Forelimb muscle (tissue), 1 donor: ENCODE results near the gene RNF180. TPM values are rescaled to one million over a fixed set of nuclear protein-coding genes. Genes with fewer than 3 reads are reported as not detected.
A peak's percentile ranks its signal among the peaks of the same experiment; 100 is the strongest.
"Not testable (repeated sequence)": the region's sequence is repeated elsewhere in the genome, so short reads cannot be mapped to it uniquely, and the experiment has no call there.

Source experiments
- DNase-seq: peaks from one replicate; pipeline ENCODE4 v3.0.0-alpha.2; 2013; ENCODE audit warnings: low read depth
- polyA plus RNA-seq: library from polyadenylated mRNA; unstranded; fragments of 120-200 nt; gene quantifications from one replicate; pipeline ENCODE4 v1.2.1, GENCODE V29; 2013; ENCODE audit not compliant: insufficient read length

Gene RNF180
- polyA plus RNA-seq, 1 donor = 1.6 TPM

DNA sequence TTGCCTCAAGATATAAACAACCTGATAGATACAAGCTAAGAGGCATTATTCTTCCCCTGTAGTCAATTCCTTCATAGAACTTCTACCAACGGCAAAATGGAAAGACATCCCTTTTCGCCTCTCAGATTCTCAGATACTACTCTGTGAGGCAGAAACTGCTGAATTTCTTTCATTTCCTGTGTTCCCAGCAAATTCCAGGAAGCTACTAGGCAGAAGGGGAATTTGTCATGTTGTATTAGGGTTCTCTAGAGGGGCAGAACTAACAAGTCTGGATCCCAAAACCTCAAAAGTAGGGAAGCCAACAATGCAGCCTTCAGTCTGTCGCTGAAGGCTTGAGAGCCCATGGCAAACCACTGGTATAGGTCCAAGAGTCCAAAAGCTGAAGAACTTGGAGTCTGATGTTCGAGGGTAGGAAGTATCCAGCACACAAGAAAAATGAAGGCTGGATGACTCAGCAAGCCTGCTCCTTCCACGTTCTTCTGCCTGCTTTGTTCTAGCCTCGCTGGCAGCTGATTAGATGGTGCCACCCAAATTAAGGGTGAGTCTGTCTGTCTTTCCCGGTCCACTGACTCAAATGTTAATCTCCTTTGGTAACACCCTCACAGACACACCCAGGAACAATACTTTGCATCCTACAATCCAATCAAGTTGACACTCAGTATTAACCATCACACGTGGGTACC, 15.2 kb downstream of the RNF180 start:
- DNase-seq = no peak

- DNase-seq = no peak
Measured at GRCh38 chr5:64181440-64181839, 15.8 kb downstream of the RNF180 start.

- no peak for DNase-seq
Measured at GRCh38 chr5:64183956-64184355, 18.3 kb downstream of the RNF180 start.

- no peak for DNase-seq
Measured at GRCh38 chr5:64184832-64185231, 19.2 kb downstream of the RNF180 start.

- no peak for DNase-seq
Measured at GRCh38 chr5:64188776-64189175, 23.1 kb downstream of the RNF180 start.

DNA sequence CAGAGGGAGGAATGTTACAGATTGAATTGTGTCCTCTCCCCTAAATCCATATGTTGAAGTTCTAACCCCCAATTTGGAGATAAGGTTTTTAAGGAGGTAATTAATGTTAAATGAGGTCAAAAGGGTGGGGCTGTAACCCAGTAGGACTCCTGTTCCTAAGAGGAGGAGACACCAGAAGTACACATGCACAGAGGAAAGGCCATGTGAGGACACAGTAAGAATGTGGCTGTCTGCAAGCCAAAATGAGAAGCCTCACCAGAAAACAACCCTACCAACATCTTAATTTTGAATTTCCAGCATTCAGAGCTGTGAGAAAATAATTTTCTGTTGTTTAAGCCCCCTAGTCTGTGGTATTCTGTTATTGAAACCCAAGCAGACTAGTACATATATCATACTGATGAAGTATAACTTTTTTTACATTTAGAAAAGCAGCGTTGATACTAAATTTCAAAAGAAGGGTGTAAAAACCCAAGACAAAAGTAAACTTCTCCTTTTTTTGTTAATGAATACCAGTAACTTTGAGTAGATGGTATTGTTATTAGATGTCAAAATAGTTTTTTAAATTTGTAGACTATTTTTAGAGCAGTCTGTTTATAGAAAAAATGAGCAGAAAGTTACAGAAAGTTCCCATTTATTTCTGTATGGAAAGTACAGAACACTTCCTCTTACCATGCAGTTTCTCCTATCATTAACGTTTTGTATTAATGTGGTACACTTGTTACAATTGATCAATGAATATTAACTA, 25.1 kb downstream of the RNF180 start:
- no peak for DNase-seq

DNA sequence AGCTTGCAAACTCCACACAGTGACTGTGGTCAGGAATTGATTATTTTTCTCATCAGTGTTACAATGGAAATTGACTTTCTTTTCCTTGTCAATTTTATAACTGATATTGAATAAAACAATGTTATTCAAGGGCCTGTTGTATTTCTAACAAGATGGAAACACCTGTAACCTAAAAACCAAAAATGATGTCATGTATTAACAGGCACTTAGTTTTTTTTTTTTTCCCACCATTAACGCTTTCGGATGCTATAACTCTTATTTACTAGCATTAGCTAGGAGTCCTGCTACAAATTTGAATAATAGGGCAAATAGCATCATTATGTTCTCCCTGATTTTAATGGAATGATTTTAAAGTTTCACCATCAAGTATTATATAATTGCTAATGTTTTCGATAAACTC, 30.3 kb downstream of the RNF180 start:
- no peak for DNase-seq

DNA sequence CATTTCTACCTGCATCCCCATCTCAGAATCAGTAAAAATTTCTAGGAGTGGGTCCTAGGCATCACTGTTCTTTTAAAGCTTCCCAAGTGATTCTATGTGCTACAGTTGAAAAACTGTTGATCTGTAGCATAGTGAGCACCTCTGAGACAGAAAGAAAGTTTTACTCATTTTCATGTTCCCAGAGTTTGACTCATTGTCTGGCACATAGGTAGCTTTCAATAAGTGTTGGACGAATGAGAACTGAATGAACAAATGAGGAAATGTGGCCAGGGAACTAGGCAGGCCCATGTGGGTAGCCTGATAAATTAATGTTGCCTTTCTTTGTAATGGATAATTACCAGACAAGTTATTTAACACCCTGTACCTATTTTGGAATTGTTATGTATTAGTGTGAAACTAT, 33.8 kb downstream of the RNF180 start:
- no peak for DNase-seq

GRCh38 chr5:64201996-64202395, 36.4 kb downstream of the RNF180 start:
- DNase-seq = no peak

- no peak for DNase-seq
Measured at GRCh38 chr5:64206653-64207052, 41.0 kb downstream of the RNF180 start.

DNA sequence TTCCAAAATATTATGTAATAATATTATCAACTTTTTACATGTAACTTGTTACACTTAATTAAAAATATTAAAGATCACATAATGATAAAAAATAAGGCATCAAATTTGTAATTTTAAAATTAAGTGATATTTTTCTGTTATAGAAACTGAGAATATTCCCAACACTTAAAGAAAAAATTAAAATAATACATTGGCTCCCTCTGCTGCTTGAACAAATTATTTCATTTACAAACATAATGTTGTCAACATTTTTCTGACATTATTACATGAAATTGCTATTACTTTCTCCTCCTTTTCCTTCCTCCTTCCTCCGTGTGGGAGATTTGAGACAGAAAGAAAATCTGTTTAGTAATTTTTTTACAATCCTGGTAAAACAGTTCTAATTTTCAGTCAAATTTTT, 42.3 kb downstream of the RNF180 start:
- no peak for DNase-seq

DNA sequence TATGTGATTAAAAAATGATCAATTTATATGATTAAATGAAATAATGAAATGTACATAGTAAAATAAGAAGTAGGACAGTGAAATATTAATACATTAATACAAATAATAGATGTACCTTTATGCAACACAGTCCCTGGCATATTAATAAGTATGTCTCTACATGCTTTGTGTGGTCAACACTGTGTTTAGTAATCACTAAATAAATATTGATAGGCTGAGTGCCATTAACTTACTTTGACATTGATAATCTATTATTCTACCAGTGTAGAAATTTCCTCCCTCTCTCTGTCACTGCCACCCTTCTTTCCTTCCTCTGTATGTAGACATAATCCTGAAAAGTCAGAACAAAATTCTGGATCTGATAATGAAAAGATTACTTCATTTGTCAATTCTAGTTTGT, 43.7 kb downstream of the RNF180 start:
- DNase-seq = no peak

- no peak for DNase-seq
Measured at GRCh38 chr5:64210866-64211265, 45.2 kb downstream of the RNF180 start.

GRCh38 chr5:64213011-64213410, 47.4 kb downstream of the RNF180 start:
- no peak for DNase-seq

DNA sequence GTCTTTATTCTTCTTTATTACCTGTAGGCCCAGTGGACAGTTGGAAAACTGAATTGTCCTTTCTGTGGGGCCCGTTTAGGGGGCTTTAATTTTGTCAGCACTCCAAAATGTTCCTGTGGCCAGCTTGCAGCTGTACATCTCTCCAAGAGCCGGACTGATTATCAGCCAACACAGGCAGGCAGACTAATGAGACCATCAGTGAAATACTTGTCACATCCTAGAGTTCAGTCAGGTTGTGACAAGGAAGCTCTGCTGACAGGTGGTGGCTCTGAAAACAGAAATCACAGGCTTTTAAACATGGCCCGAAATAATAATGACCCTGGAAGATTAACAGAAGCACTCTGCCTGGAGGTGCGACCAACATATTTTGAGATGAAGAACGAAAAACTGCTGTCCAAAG, 47.9 kb downstream of the RNF180 start:
- no peak for DNase-seq

DNA sequence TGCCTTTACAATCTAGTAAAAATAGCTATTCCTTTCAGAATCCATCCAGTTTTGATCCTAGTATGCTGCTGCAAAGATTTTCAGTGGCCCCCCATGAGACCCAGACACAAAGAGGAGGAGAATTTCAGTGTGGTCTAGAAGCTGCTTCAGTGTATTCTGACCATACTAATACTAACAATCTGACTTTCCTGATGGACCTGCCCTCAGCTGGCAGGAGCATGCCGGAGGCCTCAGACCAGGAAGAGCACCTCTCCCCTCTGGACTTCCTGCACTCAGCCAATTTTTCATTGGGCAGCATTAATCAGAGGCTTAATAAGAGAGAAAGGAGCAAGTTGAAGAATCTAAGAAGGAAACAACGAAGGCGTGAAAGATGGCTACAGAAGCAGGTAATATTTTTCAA, 48.5 kb downstream of the RNF180 start:
- no peak for DNase-seq

- DNase-seq = no peak
Measured at GRCh38 chr5:64221911-64222310, 56.3 kb downstream of the RNF180 start.

GRCh38 chr5:64225286-64225981, 59.8 kb downstream of the RNF180 start:
- DNase-seq = not testable (repeated sequence)

DNA sequence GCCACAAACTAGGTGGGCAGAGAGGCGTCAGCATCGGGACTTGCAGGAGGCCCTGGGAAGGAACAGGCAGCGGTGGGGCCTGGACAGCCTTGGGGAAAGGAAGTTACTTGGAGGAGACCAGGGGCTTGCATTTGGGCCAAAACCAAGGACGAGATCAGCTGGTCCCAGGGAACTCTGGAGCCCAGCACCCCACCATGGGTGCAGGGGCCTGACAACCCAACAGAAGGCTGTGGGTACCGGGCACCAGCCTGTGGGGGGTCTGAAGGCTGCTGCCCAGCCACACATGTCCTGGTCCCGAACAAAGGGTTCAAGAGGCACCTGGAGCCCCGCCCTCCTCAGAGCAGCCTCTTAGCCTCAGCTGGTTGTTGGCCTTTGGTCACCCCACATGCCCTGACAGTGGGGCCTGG, 61.5 kb downstream of the RNF180 start:
- DNase-seq = not testable (repeated sequence)

DNA sequence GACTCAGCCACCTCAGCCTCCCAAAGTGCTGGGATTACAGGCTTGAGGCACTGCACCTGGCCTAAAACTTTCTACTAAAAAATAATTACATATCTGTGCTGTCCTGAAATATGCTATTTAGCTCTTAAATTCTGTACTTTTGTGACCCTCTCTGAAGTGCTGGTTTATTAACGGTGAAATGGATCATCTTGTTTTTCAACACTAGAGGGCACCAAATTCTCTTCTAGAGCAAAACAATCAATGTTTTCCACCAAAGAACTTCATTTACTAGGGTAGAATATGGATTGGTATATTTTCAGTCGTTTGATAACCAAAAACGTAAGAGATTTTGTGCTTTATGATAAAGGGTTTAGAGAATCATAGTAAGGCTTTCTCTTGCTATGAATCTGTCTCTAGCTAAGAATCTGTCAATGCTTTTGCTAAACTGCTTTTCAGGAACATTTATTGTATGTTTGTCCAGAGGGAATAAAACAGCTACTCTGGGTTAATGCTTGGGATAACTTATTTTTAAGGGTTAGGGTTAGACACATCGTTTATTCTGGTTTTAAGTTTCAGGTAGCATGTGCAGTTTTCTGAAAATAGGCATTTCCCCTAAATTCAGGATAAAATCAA, 63.6 kb downstream of the RNF180 start:
- DNase-seq = peak; percentile 13

DNA sequence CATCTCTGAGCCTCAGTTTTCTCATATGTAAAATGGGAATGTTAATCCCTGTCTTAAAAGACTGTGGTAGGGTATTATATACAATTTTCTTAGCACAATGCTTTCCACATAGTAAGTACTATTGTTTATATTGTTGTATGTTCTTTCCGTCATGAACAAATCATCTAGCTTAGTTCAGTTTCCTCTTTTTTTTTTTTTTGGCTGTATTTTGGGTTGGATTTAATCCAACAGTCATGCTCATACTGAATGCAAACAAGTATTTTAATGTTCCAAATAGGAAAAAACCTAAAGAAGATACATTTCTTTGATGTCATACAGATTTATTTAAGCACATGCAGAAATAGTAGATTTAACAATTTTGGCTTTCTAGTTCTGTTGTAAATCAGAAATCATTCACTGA, 95.1 kb downstream of the RNF180 start:
- DNase-seq = no peak

- DNase-seq = no peak
Measured at GRCh38 chr5:64269164-64269563, 103.5 kb downstream of the RNF180 start.
